ENCODE data around the gene CLCN3. TPM values are rescaled to one million over a fixed set of nuclear protein-coding genes. Genes with fewer than 3 reads are reported as not detected.

CLCN3 gene
- total RNA-seq, 4 donors from 2014 or later = 46.8 to 91.1 (median 69.3) TPM

- WGBS, 2 donors (ENCODE audit: low coverage in 1 of 2) = 36 to 52% methylated on average over 1 of the region's 1 CpG
- H3K9me3 ChIP-seq = no peaks in the 10 kb centered on the region
- H3K4me3 ChIP-seq = no peak overlapping the region
- no peak for TF ChIP-seq EP300 (IDR thresholded peaks at IDR 0.05; ENCODE audit: low read depth)
- no peak for TF ChIP-seq POLR2AphosphoS5 (IDR thresholded peaks at IDR 0.05)
- no peak for TF ChIP-seq POLR2A (IDR thresholded peaks at IDR 0.05)
- TF ChIP-seq CTCF (IDR thresholded peaks at IDR 0.05) = no peak
- DNase-seq = no peak
- no peaks in the 10 kb centered on the region for H3K27me3 ChIP-seq
- in situ Hi-C loops (cut with MboI; ENCODE audit: low pct_ligation_motif_present in 1 of 4, low pct_unique_long_range_greater_than_20kb in 1 of 4, low sequenced_read_pairs in 3 of 4) (loop anchor here in 1 of 4 donors (25.0 kb wide), 1 partner anchor 392 kb away; the partner anchor contains the start of gene MFAP3L), intact Hi-C loops (cut with DNase I; ENCODE audit: low total_unique reads) (no loop called here)
- H3K36me3 ChIP-seq = peaks cover 0 to 5% (median 0%) of the 10 kb centered on the region in 4 donors
- peak overlapping the region in 3 of 4 donors; percentile 42 to 62 (median 43) for H3K27ac ChIP-seq
- peaks cover 0 to 48% (median 20%) of the 10 kb centered on the region in 4 donors for H3K4me1 ChIP-seq
Observed at GRCh38 chr4:169645627-169646026, 25.2 kb downstream of the CLCN3 start.

GRCh38 chr4:169649545-169650226 is 29.3 kb downstream of the CLCN3 start:
- Histone ChIP-seq H3K36me3 (no peaks in the 10 kb centered on the region), H3K4me1 (peaks cover 0 to 60% (median 23%) of the 10 kb centered on the region in 4 donors), H3K27me3 (no peaks in the 10 kb centered on the region), H3K4me3 (no peak overlapping the region), H3K9me3 (no peaks in the 10 kb centered on the region), H3K27ac (peak overlapping the region; percentile 42 to 56 (median 48))
- TF ChIP-seq EP300 (IDR thresholded peaks at IDR 0.05; ENCODE audit: low read depth) (no peak), CTCF (IDR thresholded peaks at IDR 0.05) (no peak), POLR2A (IDR thresholded peaks at IDR 0.05) (no peak), POLR2AphosphoS5 (IDR thresholded peaks at IDR 0.05) (no peak)
- DNase-seq = no peak
- intact Hi-C loops (cut with DNase I; ENCODE audit: low total_unique reads) = no loop called here
- WGBS, 2 donors (ENCODE audit: low coverage in 1 of 2) = 72 to 76% methylated on average over 3 to 7 of the region's 7 CpGs
- in situ Hi-C loops (cut with MboI; ENCODE audit: low pct_ligation_motif_present in 1 of 4, low pct_unique_long_range_greater_than_20kb in 1 of 4, low sequenced_read_pairs in 3 of 4) = loop anchor here in 1 of 4 donors (25.0 kb wide), 1 partner anchor 388 kb away; the partner anchor contains the start of gene MFAP3L

GRCh38 chr4:169650227-169650936 is 30.0 kb downstream of the CLCN3 start:
- Histone ChIP-seq H3K4me3 (no peak overlapping the region), H3K4me1 (peaks cover 0 to 53% (median 23%) of the 10 kb centered on the region in 4 donors), H3K27me3 (no peaks in the 10 kb centered on the region), H3K27ac (peak overlapping the region; percentile 42 to 56 (median 48)), H3K9me3 (no peaks in the 10 kb centered on the region), H3K36me3 (no peaks in the 10 kb centered on the region)
- DNase-seq = no peak
- TF ChIP-seq POLR2AphosphoS5 (IDR thresholded peaks at IDR 0.05) (no peak), POLR2A (IDR thresholded peaks at IDR 0.05) (no peak), CTCF (IDR thresholded peaks at IDR 0.05) (no peak), EP300 (IDR thresholded peaks at IDR 0.05; ENCODE audit: low read depth) (no peak)
- WGBS, 2 donors (ENCODE audit: low coverage in 1 of 2) = 32 to 40% methylated on average over 3 of the region's 3 CpGs
- in situ Hi-C loops (cut with MboI; ENCODE audit: low pct_ligation_motif_present in 1 of 4, low pct_unique_long_range_greater_than_20kb in 1 of 4, low sequenced_read_pairs in 3 of 4) (no loop called here), intact Hi-C loops (cut with DNase I; ENCODE audit: low total_unique reads) (no loop called here)

GRCh38 chr4:169652535-169652934 is 32.2 kb downstream of the CLCN3 start:
- in situ Hi-C loops (cut with MboI; ENCODE audit: low pct_ligation_motif_present in 1 of 4, low pct_unique_long_range_greater_than_20kb in 1 of 4, low sequenced_read_pairs in 3 of 4) = no loop called here
- no peak for DNase-seq
- H3K27ac ChIP-seq = no peak overlapping the region
- no peaks in the 10 kb centered on the region for H3K9me3 ChIP-seq
- H3K27me3 ChIP-seq = no peaks in the 10 kb centered on the region
- no peak for TF ChIP-seq POLR2A (IDR thresholded peaks at IDR 0.05)
- no peak for TF ChIP-seq CTCF (IDR thresholded peaks at IDR 0.05)
- TF ChIP-seq EP300 (IDR thresholded peaks at IDR 0.05; ENCODE audit: low read depth) = no peak
- TF ChIP-seq POLR2AphosphoS5 (IDR thresholded peaks at IDR 0.05) = no peak
- H3K36me3 ChIP-seq = no peaks in the 10 kb centered on the region
- peaks cover 0 to 51% (median 26%) of the 10 kb centered on the region in 4 donors for H3K4me1 ChIP-seq
- intact Hi-C loops (cut with DNase I; ENCODE audit: low total_unique reads) = no loop called here
- no peak overlapping the region for H3K4me3 ChIP-seq

Data from transverse colon (tissue), 4 donors.